NB4 (cell line): ENCODE results near the gene RFXAP.

Experiments
- CTCF ChIP-seq: IDR thresholded peaks from one replicate; pipeline ENCODE4 v1.5.1; 2012; ENCODE audit warnings: low read depth, low read length
- MAX ChIP-seq: IDR thresholded peaks from 2 replicates; pipeline ENCODE4 v1.6.1; 2011; ENCODE audit warnings: low read depth, low read length
- POLR2A ChIP-seq: IDR thresholded peaks from 2 replicates; pipeline ENCODE4 v1.6.1; 2011; ENCODE audit warnings: mild to moderate bottlenecking; ENCODE audit not compliant: insufficient read length; ENCODE audit errors: extremely low read depth

GRCh38 chr13:36859259-36859658, 40.2 kb downstream of the RFXAP start:
- TF ChIP-seq CTCF (no peak), POLR2A (no peak), MAX (no peak)
